Thymus (tissue), 11 donors: Measurements from ENCODE around the gene ZNF451. TPM values are rescaled to one million over a fixed set of nuclear protein-coding genes. Genes with fewer than 3 reads are reported as not detected.
A peak's percentile ranks its signal among the peaks of the same experiment; 100 is the strongest.

Experiments used
- DNase-seq, 9 donors: peaks; one replicate each; pipeline ENCODE4 v3.0.0-alpha.2; 2013; ENCODE audit warnings: low spot score in 9 of 9, low read depth in 6 of 9, missing footprints in 1 of 9
- H3K27ac ChIP-seq, 2 donors: one replicate each; pipeline ENCODE4 v1.5.1; 2013; ENCODE audit warnings: control low read depth in 1 of 2, low read depth in 1 of 2, low read length in 1 of 2, mild to moderate bottlenecking in 1 of 2, moderate library complexity in 1 of 2
- H3K27me3 ChIP-seq, 2 donors: one replicate each; pipeline ENCODE4 v1.5.1; 2013; ENCODE audit warnings: low read length in 1 of 2; ENCODE audit not compliant: control insufficient read depth in 2 of 2, insufficient read depth in 1 of 2
- H3K36me3 ChIP-seq, 2 donors: one replicate each; pipeline ENCODE4 v1.5.1; 2013; ENCODE audit warnings: low read length in 1 of 2, mild to moderate bottlenecking in 1 of 2, moderate library complexity in 1 of 2; ENCODE audit not compliant: control insufficient read depth in 2 of 2, insufficient read depth in 2 of 2
- H3K4me1 ChIP-seq, 2 donors: one replicate each; pipeline ENCODE4 v1.5.1; 2013; ENCODE audit warnings: low read length in 2 of 2; ENCODE audit not compliant: control insufficient read depth in 2 of 2, insufficient read depth in 2 of 2
- H3K4me3 ChIP-seq, 2 donors: one replicate each; pipeline ENCODE4 v1.5.1; 2013; ENCODE audit warnings: low read length in 2 of 2, control low read depth in 1 of 2, mild to moderate bottlenecking in 1 of 2
- H3K9me3 ChIP-seq, 2 donors: one replicate each; pipeline ENCODE4 v1.5.1; 2013; ENCODE audit warnings: low read length in 1 of 2, mild to moderate bottlenecking in 1 of 2; ENCODE audit not compliant: control insufficient read depth in 2 of 2, insufficient read depth in 1 of 2
- WGBS: extraction: QIAGEN DNeasy Blood & Tissue Kit; methylation state at CpG from one replicate; pipeline ENCODE4 v1.1.7; 2013; 5-methylcytosine and 5-hydroxymethylcytosine counted together
- polyA plus RNA-seq: library from polyadenylated mRNA; stranded (reverse); fragments of 200-250 nt; gene quantifications from one replicate; pipeline ENCODE4 v1.2.3, GENCODE V29; 2013
- total RNA-seq: library from RNA; stranded (reverse); fragments of 120-200 nt; gene quantifications from one replicate; pipeline ENCODE4 v1.2.4, GENCODE V29; 2013
- donor health status: healthy.

Gene ZNF451
- total and polyA plus RNA-seq, 2 donors, result 27.2 to 34.0 TPM

DNA sequence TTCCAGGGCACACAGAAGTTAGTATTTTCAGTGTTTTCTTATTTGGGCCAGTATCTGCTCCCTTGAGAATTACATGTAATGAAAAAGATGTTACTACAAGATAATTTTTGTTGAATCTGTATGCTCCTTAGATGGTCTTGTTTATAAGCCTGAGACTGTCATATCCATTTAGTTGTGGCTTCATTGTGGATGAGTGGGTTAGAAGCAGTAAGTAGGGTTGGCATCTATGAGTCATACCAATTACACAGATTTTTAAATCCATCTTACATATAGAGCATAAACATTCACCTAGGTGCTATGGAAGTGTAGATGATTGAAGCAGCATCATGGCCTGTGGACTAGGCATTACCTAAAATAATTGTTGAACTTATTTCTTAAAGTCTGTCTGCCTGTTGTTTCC, 68.7 kb downstream of the ZNF451 start:
- Histone ChIP-seq H3K27ac (no peak overlapping the region), H3K4me3 (no peak overlapping the region), H3K36me3 (peaks cover 0 to 23% of the 10 kb centered on the region in 2 donors), H3K27me3 (no peaks in the 10 kb centered on the region), H3K9me3 (no peaks in the 10 kb centered on the region), H3K4me1 (no peaks in the 10 kb centered on the region)
- no peak for DNase-seq

DNA sequence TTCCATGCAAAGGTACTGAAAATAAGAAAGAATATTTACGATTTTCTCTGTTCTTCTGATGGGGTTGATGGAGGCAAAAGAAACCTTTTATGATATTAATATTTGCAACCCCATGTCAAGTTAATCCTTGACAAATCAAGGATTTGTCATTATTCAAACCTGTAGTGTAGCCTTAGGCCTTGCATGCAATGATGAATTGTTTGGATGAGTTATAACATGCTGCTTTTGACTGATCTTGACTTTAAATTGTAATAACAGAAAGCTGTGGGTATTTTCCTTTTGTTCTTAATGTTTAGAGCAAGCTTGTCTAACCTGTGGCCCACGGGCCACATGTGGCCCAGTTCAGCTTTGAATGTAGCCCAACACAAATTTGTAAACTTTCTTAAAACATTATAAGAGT, 69.1 kb downstream of the ZNF451 start:
- WGBS, result 96% methylated on average over 2 of the region's 2 CpGs
- no peak for DNase-seq
- no peak overlapping the region for H3K27ac ChIP-seq
- H3K4me3 ChIP-seq, result no peak overlapping the region
- no peaks in the 10 kb centered on the region for H3K27me3 ChIP-seq
- no peaks in the 10 kb centered on the region for H3K9me3 ChIP-seq
- H3K36me3 ChIP-seq, result peaks cover 0 to 20% of the 10 kb centered on the region in 2 donors
- no peaks in the 10 kb centered on the region for H3K4me1 ChIP-seq

DNA sequence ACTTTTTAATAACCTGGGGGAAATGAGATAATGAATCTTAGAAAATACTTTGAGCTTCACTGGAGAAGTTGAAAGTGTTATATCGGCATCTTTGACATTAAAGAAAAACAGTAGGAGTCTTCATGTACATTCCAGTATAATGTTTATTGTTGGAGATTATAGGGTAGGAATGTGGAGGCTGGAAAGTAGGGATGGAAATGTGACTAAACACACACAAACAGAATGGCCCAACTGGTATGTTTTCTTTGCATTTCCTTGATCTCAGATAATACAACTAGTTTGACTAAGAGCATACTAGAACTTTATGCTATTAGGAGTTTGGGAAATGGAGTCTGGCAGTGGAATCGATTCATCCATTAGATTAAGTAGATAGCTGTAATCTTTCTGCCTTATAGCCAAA, 72.0 kb downstream of the ZNF451 start:
- no peak for DNase-seq
- no peak overlapping the region for H3K4me3 ChIP-seq
- peaks cover 0 to 12% of the 10 kb centered on the region in 2 donors for H3K36me3 ChIP-seq
- no peak overlapping the region for H3K27ac ChIP-seq
- no peaks in the 10 kb centered on the region for H3K9me3 ChIP-seq
- no peaks in the 10 kb centered on the region for H3K27me3 ChIP-seq
- no peaks in the 10 kb centered on the region for H3K4me1 ChIP-seq
- 99% methylated on average over 2 of the region's 2 CpGs for WGBS

DNA sequence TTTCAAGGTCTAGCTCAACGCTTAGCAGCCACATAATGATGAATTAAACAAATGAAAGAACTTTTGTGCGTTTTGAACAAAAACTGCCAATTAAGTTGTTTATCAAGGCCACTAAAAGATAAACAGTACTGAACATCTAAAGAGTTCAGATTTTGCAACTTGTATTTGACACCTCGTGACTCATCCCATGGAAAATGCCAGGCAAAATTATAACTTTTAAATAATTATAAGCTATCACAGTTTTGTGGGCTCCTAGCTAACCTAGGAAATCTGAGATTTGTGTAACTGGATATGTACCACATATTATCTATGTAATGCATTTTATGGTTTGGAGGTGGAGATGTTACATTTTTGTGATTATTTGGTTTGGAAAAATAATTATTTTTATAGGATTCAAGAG, 72.5 kb downstream of the ZNF451 start:
- no peaks in the 10 kb centered on the region for H3K27me3 ChIP-seq
- H3K9me3 ChIP-seq, result no peaks in the 10 kb centered on the region
- H3K27ac ChIP-seq, result no peak overlapping the region
- peaks cover 0 to 13% of the 10 kb centered on the region in 2 donors for H3K36me3 ChIP-seq
- H3K4me3 ChIP-seq, result no peak overlapping the region
- DNase-seq, result no peak
- 97% methylated on average over 3 of the region's 3 CpGs for WGBS
- H3K4me1 ChIP-seq, result no peaks in the 10 kb centered on the region

DNA sequence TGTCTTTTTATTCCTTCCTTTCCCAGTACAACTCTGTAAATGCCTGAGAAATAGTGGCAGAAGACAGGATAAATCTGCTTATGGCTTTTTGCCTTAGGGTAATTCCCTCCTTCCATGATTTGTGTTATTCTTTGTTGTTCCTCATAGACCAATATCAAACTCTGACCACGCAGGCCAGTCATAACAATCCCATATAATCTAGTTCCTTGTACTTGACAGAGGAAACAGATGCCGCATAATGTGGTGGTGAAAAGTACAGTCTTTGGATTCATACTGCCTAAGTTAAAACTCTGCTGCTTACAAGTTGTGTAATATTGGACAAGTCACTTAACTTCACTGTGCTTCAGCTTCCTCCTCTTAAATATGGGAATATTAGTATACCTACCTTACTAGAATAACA, 74.0 kb downstream of the ZNF451 start:
- DNase-seq, result no peak
- H3K9me3 ChIP-seq, result no peaks in the 10 kb centered on the region
- H3K4me3 ChIP-seq, result no peak overlapping the region
- WGBS, result 96% methylated on average over 2 of the region's 2 CpGs
- H3K27ac ChIP-seq, result no peak overlapping the region
- H3K27me3 ChIP-seq, result no peaks in the 10 kb centered on the region
- no peaks in the 10 kb centered on the region for H3K4me1 ChIP-seq
- peaks cover 0 to 13% of the 10 kb centered on the region in 2 donors for H3K36me3 ChIP-seq

DNA sequence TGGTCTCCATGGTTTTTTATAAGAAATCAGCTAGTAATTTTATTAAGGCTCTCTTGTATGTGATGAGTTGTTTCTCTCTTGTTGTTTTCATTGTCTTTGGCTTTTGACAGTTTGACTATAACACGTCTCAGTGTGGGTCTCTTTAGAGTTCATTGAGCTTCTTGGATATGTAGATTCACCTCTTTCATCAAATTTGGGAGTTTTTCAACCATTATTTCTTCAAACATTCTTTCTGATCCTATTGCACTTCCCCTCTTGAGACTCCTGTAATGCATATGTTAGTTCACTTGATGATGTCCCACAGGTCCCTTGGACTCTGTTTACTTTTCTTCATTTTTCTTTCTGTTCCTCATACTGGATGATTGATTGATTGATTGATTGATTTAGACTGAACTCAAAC, 75.1 kb downstream of the ZNF451 start:
- Histone ChIP-seq H3K9me3 (no peaks in the 10 kb centered on the region), H3K4me3 (no peak overlapping the region), H3K27me3 (no peaks in the 10 kb centered on the region), H3K36me3 (peaks cover 0 to 13% of the 10 kb centered on the region in 2 donors), H3K4me1 (no peaks in the 10 kb centered on the region), H3K27ac (no peak overlapping the region)
- no peak for DNase-seq
- 97% methylated on average over 1 of the region's 1 CpG for WGBS

DNA sequence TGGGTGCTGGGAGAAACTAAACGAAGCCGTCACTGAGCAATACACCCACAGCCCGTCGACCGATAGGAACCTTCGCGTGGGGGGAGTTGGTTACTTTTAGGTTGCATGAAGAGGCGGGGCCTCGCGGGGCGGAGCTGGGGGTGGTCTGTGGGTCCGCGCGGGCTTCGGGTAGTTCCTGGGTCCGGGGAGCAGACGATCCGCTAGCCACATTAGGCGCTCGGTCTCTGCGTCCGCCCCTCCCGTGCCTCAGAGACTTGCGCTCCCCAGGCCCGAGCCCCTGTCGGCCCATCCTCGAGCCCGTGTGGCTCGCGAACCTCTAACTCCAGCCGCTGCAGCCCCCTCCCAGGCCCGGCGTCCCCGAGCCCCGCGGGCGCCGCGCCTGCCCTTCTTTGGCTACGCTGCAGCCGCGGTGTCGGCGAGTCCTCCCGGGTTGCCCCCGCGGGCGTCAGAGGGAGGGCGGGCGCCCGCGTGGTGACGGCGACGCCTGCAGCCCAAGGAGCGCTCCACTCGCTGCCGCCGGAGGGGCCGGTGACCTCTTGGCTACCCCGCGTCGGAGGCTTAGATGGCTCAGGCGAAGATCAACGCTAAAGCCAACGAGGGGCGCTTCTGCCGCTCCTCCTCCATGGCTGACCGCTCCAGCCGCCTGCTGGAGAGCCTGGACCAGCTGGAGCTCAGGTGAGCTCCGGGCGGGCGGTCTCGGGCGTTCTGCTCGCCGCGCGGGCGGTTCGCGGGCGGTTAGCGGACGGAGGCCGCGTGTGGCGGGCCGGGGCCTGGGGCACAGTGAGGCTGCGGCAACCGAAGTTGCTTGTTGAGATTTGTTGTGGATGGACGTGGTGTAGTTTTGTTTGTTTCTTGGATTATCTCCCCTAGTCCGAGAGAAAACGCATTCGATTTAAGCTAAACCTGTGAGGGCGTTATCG, 82.4 kb downstream of the ZNF451 start, which contains the start of gene BAG2:
BAG2 (plus strand) TSS at position 191 of the 920 bp plus-strand sequence; CDS start at position 563, 372 bp downstream.
- H3K4me3 ChIP-seq, result peak within 1 kb of the TSS; percentile 69 to 83
- peaks cover 0 to 2% of the 10 kb centered on the region in 2 donors for H3K36me3 ChIP-seq
- no peaks in the 10 kb centered on the region for H3K9me3 ChIP-seq
- H3K27me3 ChIP-seq, result no peaks in the 10 kb centered on the region
- peak; percentile 50 to 88 (median 70) for DNase-seq
- WGBS, result under 1% methylated on average over 97 of the region's 97 CpGs
- H3K4me1 ChIP-seq, result peaks cover 0 to 13% of the 10 kb centered on the region in 2 donors
- peak within 1 kb of the TSS; percentile 77 for H3K27ac ChIP-seq

DNA sequence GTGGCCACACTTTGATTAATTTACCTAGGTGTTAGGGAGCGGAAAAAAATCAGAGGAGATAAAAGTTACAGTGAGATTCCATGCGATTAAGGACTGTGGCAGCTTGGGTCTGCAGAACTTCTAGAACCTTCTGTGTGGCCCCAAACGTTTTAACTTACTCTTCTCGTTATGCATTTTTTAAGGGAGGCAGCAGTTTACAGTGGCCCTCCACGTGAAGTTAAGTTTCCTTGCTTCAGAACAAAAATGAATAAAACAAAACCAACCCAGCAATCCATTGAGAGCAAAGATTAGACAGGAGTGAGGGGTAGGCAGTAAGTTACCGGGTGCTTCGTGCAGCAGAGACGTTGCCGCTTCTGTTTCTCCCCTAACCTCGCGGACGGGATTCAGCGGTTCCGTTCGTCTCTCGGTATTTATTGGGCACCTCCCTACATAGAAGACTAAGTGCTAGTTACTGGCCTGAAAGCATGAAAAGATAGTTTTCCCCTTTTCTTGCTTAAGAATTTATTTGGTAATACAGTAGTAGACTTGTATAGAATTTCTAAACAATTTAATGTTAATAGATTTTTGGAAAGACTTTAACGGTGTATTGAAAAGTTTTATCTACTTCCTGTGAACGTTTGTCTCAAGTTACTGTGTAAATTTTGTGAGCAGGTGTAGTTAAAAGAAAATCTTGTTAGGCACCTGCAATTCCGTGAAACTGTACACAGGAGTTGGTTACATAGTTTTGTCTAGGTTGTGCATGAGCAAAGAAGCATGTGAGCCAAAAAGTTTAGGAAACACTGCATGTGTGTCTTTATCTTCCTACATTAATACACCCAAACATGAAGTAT, 83.3 kb downstream of the ZNF451 start:
- Histone ChIP-seq H3K9me3 (no peaks in the 10 kb centered on the region), H3K4me3 (peak overlapping the region; percentile 69 to 83), H3K27me3 (no peaks in the 10 kb centered on the region), H3K4me1 (peaks cover 0 to 13% of the 10 kb centered on the region in 2 donors), H3K36me3 (no peaks in the 10 kb centered on the region), H3K27ac (peak overlapping the region; percentile 52 to 77)
- DNase-seq, result peak; percentile 13 to 68 (median 45)
- WGBS, result 15% methylated on average over 19 of the region's 19 CpGs
